ENCODE measurements around the gene DOCK7. TPM values are rescaled to one million over a fixed set of nuclear protein-coding genes. Genes with fewer than 3 reads are reported as not detected.

Gene DOCK7
- total RNA-seq, 2 donors from 2014 or later: 31.6 to 32.0 TPM

DNA sequence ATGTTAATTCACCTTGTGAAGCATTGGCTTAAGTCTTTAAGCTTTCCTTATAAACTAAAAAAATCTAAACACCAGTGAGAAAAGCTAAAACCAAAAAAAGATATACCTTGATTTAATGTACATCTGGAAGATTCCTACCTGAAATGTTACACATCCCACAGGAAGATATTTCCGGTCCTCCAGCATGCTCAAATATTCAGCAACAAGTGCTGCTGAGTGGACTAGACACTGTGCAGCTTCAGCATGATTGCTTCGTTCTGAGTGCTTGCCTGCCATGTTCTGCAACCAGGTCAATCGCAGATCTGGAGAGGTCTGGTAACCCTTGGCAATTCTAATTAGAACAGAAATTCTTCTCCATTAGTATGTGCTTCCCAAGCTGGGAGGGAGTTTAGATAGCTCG, 194.0 kb downstream of the DOCK7 start:
- Histone ChIP-seq H3K4me1 (no peaks in the 10 kb centered on the region), H3K9me3 (no peaks in the 10 kb centered on the region), H3K27ac (no peak overlapping the region), H3K4me3 (no peak overlapping the region), H3K27me3 (no peaks in the 10 kb centered on the region), H3K36me3 (replicated peaks in 1 of 2; ENCODE audit: insufficient read depth in 1 of 2, low read depth in 2 of 2) (peaks cover 0 to 5% of the 10 kb centered on the region in 2 donors)
- TF ChIP-seq, protein P1, sequence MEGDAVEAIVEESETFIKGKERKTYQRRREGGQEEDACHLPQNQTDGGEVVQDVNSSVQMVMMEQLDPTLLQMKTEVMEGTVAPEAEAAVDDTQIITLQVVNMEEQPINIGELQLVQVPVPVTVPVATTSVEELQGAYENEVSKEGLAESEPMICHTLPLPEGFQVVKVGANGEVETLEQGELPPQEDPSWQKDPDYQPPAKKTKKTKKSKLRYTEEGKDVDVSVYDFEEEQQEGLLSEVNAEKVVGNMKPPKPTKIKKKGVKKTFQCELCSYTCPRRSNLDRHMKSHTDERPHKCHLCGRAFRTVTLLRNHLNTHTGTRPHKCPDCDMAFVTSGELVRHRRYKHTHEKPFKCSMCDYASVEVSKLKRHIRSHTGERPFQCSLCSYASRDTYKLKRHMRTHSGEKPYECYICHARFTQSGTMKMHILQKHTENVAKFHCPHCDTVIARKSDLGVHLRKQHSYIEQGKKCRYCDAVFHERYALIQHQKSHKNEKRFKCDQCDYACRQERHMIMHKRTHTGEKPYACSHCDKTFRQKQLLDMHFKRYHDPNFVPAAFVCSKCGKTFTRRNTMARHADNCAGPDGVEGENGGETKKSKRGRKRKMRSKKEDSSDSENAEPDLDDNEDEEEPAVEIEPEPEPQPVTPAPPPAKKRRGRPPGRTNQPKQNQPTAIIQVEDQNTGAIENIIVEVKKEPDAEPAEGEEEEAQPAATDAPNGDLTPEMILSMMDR (IDR thresholded peaks at IDR 0.05): no peak
- no peak for TF ChIP-seq POLR2A (IDR thresholded peaks at IDR 0.05)
- WGBS, 2 donors: 96 to 98% methylated on average over 4 of the region's 4 CpGs
- no peak for ATAC-seq
- DNase-seq: no peak
- intact Hi-C loops (cut with DNase I): no loop called here

DNA sequence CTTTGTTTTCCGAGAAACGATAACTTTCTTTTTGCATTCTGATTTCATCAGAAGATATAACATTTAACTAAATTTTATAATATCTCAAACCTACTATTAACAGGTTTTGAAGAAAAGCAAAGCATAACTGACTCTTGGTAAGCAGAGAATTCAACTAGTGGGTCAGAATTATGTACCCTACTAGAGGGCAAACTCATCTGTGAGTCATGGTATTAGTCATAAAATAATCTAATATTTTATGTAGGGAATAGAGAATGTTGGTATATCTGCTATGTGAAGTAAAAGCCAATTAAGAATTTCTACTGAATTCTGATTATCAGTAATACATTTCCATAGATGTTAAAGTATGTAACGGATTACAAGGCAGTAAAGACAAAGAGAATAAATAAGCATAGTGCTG, 194.5 kb downstream of the DOCK7 start:
- Histone ChIP-seq H3K4me1 (no peaks in the 10 kb centered on the region), H3K27me3 (no peaks in the 10 kb centered on the region), H3K4me3 (no peak overlapping the region), H3K36me3 (replicated peaks in 1 of 2; ENCODE audit: insufficient read depth in 1 of 2, low read depth in 2 of 2) (peaks cover 0 to 5% of the 10 kb centered on the region in 2 donors), H3K27ac (no peak overlapping the region), H3K9me3 (no peaks in the 10 kb centered on the region)
- DNase-seq (no peak), ATAC-seq (no peak)
- TF ChIP-seq, protein P1 (IDR thresholded peaks at IDR 0.05): no peak
- no peak for TF ChIP-seq POLR2A (IDR thresholded peaks at IDR 0.05)
- intact Hi-C loops (cut with DNase I): no loop called here
- WGBS, 2 donors: 94 to 98% methylated on average over 3 of the region's 3 CpGs

DNA sequence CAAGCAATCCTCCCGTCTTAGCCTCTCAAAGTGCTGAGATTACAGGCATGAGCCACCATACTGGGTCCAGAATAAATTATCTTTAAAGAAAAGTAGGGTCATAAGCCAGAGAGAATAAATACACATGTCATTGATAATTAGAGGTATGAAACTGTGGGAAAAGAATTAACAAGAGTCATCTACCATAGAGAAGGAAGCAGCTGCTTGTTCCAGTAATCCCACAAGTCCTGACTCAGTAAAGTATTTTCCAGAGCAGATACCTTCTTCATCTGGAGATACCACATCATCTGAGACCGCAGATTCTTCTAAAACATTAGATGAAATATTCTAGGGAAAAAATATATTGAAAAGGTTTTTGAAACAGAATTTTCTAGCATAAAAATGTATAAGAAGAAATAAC, 195.7 kb downstream of the DOCK7 start:
- H3K27me3 ChIP-seq: no peaks in the 10 kb centered on the region
- H3K4me3 ChIP-seq: no peak overlapping the region
- H3K4me1 ChIP-seq: no peaks in the 10 kb centered on the region
- DNase-seq (no peak), ATAC-seq (no peak)
- TF ChIP-seq, protein P1 (IDR thresholded peaks at IDR 0.05): no peak
- no peak for TF ChIP-seq POLR2A (IDR thresholded peaks at IDR 0.05)
- H3K27ac ChIP-seq: no peak overlapping the region
- peaks cover 0 to 5% of the 10 kb centered on the region in 2 donors for H3K36me3 ChIP-seq (replicated peaks in 1 of 2; ENCODE audit: insufficient read depth in 1 of 2, low read depth in 2 of 2)
- WGBS, 2 donors: 95 to 98% methylated on average over 2 of the region's 2 CpGs
- no peaks in the 10 kb centered on the region for H3K9me3 ChIP-seq
- intact Hi-C loops (cut with DNase I): no loop called here

DNA sequence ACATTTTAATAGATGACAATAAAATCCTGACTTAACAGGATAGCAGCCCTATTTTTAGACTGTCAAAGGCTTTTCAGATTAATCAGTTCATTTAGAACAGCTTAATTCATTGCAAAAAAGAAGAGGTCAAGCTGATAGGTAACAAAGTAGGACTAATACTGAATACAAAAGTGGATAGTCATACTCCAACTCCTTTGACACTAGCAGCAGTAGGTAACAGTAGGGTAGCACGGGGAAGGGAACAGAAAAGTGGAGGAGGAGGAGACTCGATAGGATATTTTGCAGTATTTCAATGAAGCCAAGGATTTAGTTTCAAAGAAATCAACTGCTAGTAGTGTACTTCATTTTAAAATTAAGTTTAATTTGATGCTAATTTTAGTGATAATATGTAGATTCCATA, 200.2 kb downstream of the DOCK7 start:
- Histone ChIP-seq H3K27ac (no peak overlapping the region), H3K4me3 (no peak overlapping the region), H3K4me1 (no peaks in the 10 kb centered on the region), H3K36me3 (replicated peaks in 1 of 2; ENCODE audit: insufficient read depth in 1 of 2, low read depth in 2 of 2) (peaks cover 0 to 3% of the 10 kb centered on the region in 2 donors), H3K27me3 (no peaks in the 10 kb centered on the region), H3K9me3 (no peaks in the 10 kb centered on the region)
- TF ChIP-seq, protein P1 (IDR thresholded peaks at IDR 0.05): no peak
- TF ChIP-seq POLR2A (IDR thresholded peaks at IDR 0.05): no peak
- no peak for DNase-seq
- 80 to 92% methylated on average over 2 of the region's 2 CpGs for WGBS, 2 donors
- no peak for ATAC-seq
- intact Hi-C loops (cut with DNase I): no loop called here

DNA sequence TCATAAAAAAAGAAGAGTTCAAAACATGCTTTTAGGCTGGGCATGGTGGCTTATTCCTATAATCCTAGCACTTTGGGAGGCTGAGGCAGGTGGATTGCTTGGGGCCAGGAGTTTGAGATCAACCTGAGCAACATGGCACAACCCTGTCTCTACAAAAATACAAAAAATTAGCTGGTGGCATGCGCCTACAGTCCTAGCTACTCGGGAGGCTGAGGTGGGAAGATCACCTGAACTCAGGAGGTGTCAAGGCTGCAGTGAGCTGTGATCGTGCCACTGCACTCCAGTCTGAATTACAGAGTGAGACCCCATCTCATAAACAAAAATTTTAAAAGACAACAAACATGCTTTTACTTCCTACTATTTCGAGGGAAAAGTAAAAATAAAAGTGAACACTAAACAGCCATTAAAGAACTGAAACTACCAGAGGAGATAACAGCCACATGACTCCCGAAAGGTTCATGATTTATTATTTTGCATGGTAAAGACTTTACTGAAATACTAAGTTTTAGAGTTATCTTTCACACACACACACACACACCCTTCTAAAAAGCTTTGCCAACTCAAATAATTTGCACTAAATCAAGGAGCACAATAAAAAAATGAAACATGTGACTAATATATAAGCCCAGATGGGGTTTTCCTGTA, 203.2 kb downstream of the DOCK7 start:
- WGBS, 2 donors: 72 to 75% methylated on average over 5 of the region's 5 CpGs
- Histone ChIP-seq H3K36me3 (replicated peaks in 1 of 2; ENCODE audit: insufficient read depth in 1 of 2, low read depth in 2 of 2) (peaks cover 0 to 3% of the 10 kb centered on the region in 2 donors), H3K4me3 (no peak overlapping the region), H3K27me3 (no peaks in the 10 kb centered on the region), H3K4me1 (no peaks in the 10 kb centered on the region), H3K27ac (no peak overlapping the region), H3K9me3 (no peaks in the 10 kb centered on the region)
- DNase-seq (no peak), ATAC-seq (no peak)
- intact Hi-C loops (cut with DNase I): no loop called here
- TF ChIP-seq, protein P1 (IDR thresholded peaks at IDR 0.05): no peak
- no peak for TF ChIP-seq POLR2A (IDR thresholded peaks at IDR 0.05)

Measured in body of pancreas (tissue), 4 donors.